MM.1S (cell line): ENCODE measurements around the gene PAAF1.

Experiments used
- CTCF ChIP-seq: fragments of 300-600 bp; sonication (generic); IDR thresholded peaks from 2 replicates; pipeline ENCODE4 v1.5.1; 2016; ENCODE audit warnings: antibody characterized with exemption, low read length, mixed read lengths
- EZH2 ChIP-seq: fragments of 300-600 bp; sonication (generic); optimal IDR thresholded peaks from 2 replicates; pipeline ENCODE3; 2017; ENCODE audit warnings: low read depth, mild to moderate bottlenecking, antibody characterized with exemption, low read length, mixed read lengths
- EZH2phosphoT487 ChIP-seq: fragments of 300-600 bp; sonication (generic); IDR thresholded peaks from 2 replicates; pipeline ENCODE4 v1.6.1; 2018; ENCODE audit warnings: antibody characterized with exemption, low read length

DNA sequence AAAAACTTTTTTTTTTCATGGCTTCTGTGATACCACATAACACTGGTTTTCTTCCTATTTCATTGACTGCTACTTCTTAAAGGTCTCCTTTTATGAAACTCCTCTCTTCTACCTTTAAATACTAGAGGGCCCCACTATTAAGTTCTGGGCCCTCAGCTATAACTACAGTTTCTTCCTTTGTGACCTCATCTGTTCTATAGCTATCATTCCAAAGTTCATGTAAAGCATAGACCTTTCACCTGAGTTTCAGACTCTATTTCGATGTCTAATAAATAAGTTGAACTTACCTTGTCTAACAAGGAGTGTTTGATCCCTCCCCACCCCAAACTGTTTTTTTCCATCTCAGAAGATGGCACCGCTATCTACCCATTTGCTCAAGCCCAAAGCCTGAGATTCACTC, 35.2 kb downstream of the PAAF1 start:
- TF ChIP-seq CTCF, result no peak
- no peak for TF ChIP-seq EZH2
- TF ChIP-seq EZH2phosphoT487, result no peak
